Astrocyte of the cerebellum (primary cell): ENCODE results near the gene UHRF2.
A peak's percentile ranks its signal among the peaks of the same experiment; 100 is the strongest.

Experiments used
- DNase-seq: peaks from one replicate; pipeline ENCODE4 v3.0.0-alpha.2; 2011; ENCODE audit warnings: low read depth
- H3K4me3 ChIP-seq: 2 replicates; pipeline ENCODE4 v1.5.1; 2011; ENCODE audit warnings: mild to moderate bottlenecking, low read depth, low read length, moderate library complexity
- in situ Hi-C: cut with HindIII; loops from 2 replicates; pipeline ENCODE4 v1.10.0; 2017; ENCODE audit warnings: low sequenced_read_pairs
- TF ChIP-seq, protein P1 (sequence below): IDR thresholded peaks from 2 replicates; pipeline ENCODE4 v1.5.1; 2012; ENCODE audit warnings: low read length, low read depth, moderate library complexity, mild to moderate bottlenecking; ENCODE audit errors: missing control alignments

Gene UHRF2

DNA sequence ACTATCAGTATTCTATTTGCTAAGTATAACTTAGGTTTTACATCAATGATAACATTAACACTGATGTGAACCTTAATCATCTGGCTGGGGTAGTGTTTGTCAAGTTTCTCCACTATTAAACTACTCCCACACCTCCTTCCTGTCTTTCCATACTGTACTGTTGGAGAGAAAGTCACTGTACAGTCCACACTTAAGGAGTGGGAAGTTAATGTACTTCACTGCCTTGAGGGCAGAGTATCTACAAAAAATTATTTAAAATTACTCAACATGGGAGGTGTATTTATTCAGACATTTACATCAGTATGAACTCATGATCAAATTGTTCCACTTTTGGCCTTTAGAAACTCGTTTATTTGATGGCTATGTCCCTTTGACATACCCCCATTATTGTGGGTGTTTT, 11.9 kb downstream of the UHRF2 start:
- TF ChIP-seq, protein P1, sequence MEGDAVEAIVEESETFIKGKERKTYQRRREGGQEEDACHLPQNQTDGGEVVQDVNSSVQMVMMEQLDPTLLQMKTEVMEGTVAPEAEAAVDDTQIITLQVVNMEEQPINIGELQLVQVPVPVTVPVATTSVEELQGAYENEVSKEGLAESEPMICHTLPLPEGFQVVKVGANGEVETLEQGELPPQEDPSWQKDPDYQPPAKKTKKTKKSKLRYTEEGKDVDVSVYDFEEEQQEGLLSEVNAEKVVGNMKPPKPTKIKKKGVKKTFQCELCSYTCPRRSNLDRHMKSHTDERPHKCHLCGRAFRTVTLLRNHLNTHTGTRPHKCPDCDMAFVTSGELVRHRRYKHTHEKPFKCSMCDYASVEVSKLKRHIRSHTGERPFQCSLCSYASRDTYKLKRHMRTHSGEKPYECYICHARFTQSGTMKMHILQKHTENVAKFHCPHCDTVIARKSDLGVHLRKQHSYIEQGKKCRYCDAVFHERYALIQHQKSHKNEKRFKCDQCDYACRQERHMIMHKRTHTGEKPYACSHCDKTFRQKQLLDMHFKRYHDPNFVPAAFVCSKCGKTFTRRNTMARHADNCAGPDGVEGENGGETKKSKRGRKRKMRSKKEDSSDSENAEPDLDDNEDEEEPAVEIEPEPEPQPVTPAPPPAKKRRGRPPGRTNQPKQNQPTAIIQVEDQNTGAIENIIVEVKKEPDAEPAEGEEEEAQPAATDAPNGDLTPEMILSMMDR = no peak
- in situ Hi-C loops = no loop called here
- no peak overlapping the region for H3K4me3 ChIP-seq
- DNase-seq = no peak

DNA sequence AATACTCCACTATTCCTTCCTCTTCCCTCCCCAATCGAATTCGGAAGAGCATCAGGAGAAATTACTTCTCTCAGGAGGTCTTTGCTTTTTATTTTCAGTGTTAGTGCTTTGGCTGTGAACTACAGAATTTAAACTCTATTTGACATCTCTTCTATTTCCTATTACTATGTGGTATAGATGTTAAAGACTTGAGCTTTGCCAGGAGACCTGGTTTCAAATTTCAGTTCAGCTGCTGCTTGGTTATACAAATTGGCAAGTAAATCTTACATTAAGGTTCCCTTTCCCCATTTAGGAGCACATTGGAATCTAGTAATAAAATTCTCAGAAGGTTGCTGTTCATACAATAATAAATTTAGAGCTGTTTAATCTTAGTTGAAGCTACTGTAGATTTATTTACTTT, 13.1 kb downstream of the UHRF2 start:
- in situ Hi-C loops = no loop called here
- no peak overlapping the region for H3K4me3 ChIP-seq
- DNase-seq = peak; percentile 32
- TF ChIP-seq, protein P1 = no peak

GRCh38 chr9:6428940-6429889, 16.2 kb downstream of the UHRF2 start:
- DNase-seq = no peak

DNA sequence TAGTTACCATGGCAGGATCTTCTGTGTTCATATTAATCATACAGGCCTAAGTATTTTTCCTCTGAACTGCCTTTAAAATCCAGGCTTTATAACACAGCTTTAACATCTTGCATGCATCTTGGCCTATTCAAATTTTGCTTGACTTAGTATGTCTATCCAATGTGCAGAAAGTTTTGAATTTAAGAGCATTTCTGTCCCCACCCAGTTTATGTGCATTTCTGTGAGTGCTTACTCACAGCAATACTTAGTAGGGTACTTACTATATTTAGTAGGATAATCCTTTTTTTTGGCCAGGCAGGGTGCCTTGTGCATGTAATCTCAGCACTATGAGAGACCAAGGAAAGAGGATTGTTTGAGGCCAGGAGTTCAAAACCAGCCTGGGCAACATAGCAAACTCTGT, 18.0 kb downstream of the UHRF2 start:
- no peak overlapping the region for H3K4me3 ChIP-seq
- TF ChIP-seq, protein P1 = no peak
- in situ Hi-C loops = no loop called here
- no peak for DNase-seq

More at GRCh38 chr9:6428940-6429889, 16.2 kb downstream of the UHRF2 start:
- TF ChIP-seq, protein P1 = no peak
- in situ Hi-C loops = no loop called here
- no peak overlapping the region for H3K4me3 ChIP-seq

- in situ Hi-C loops = no loop called here
- DNase-seq = no peak
- H3K4me3 ChIP-seq = no peak overlapping the region
- TF ChIP-seq, protein P1 = no peak
These were observed 20.4 kb downstream of the UHRF2 start for GRCh38 chr9:6433410-6433809.

- TF ChIP-seq, protein P1 = no peak
- DNase-seq = no peak
- no peak overlapping the region for H3K4me3 ChIP-seq
- in situ Hi-C loops = no loop called here
These were observed 26.2 kb downstream of the UHRF2 start for GRCh38 chr9:6439051-6439703.
